ENCODE data around the gene KIFC3. TPM values are rescaled to one million over a fixed set of nuclear protein-coding genes. Genes with fewer than 3 reads are reported as not detected.
"Not testable (repeated sequence)": the region's sequence is repeated elsewhere in the genome, so short reads cannot be mapped to it uniquely, and the experiment has no call there.

The KIFC3 gene
- total RNA-seq, 1 donor from 2014 or later, result 15.4 TPM

- Mint-ChIP-seq H3K36me3 (ENCODE audit: low read depth, unreplicated experiment) (peaks cover 26% of the 10 kb centered on the region), H3K4me3 (ENCODE audit: unreplicated experiment) (no peak overlapping the region), H3K27ac (ENCODE audit: unreplicated experiment) (no peak overlapping the region), H3K9me3 (ENCODE audit: unreplicated experiment) (no peaks in the 10 kb centered on the region), H3K4me1 (ENCODE audit: unreplicated experiment) (no peaks in the 10 kb centered on the region), H3K27me3 (ENCODE audit: unreplicated experiment) (peaks cover 13% of the 10 kb centered on the region)
- no peak for TF ChIP-seq CTCF (IDR thresholded peaks at IDR 0.05; ENCODE audit: unreplicated experiment)
- DNase-seq (ENCODE audit: low spot score), result no peak
Measured at GRCh38 chr16:57749101-57749692, 53.1 kb downstream of the KIFC3 start.

- no peaks in the 10 kb centered on the region for H3K9me3 Mint-ChIP-seq (ENCODE audit: unreplicated experiment)
- no peak for DNase-seq (ENCODE audit: low spot score)
- no peaks in the 10 kb centered on the region for H3K4me1 Mint-ChIP-seq (ENCODE audit: unreplicated experiment)
- H3K27me3 Mint-ChIP-seq (ENCODE audit: unreplicated experiment), result peaks cover 12% of the 10 kb centered on the region
- TF ChIP-seq CTCF (IDR thresholded peaks at IDR 0.05; ENCODE audit: unreplicated experiment), result no peak
- H3K4me3 Mint-ChIP-seq (ENCODE audit: unreplicated experiment), result no peak overlapping the region
- peaks cover 26% of the 10 kb centered on the region for H3K36me3 Mint-ChIP-seq (ENCODE audit: low read depth, unreplicated experiment)
- H3K27ac Mint-ChIP-seq (ENCODE audit: unreplicated experiment), result no peak overlapping the region
Measured at GRCh38 chr16:57748596-57748995, 53.7 kb downstream of the KIFC3 start.

DNA sequence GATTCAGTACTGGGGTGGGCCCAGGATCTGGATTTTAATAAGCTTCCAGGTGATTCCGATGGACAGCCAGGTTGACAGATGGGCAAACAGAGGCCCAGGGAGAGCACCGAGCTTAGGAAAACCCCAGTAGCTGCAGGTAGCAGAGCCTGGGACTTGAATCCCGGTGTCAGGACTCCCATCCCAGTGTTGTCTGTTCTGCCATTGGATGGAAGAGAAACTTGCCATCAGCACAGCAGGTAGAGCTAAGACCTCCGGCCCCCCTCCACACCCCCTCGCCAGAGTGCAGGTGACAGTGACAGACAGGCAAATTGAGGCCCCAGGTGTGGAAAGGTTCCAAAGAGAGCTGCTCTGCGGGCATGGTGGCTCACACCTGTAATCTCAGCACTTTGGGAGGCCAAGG lies 54.3 kb downstream of the KIFC3 start:
- DNase-seq (ENCODE audit: low spot score), result no peak
- Mint-ChIP-seq H3K4me3 (ENCODE audit: unreplicated experiment) (no peak overlapping the region), H3K4me1 (ENCODE audit: unreplicated experiment) (no peaks in the 10 kb centered on the region), H3K9me3 (ENCODE audit: unreplicated experiment) (no peaks in the 10 kb centered on the region), H3K36me3 (ENCODE audit: low read depth, unreplicated experiment) (peaks cover 27% of the 10 kb centered on the region), H3K27me3 (ENCODE audit: unreplicated experiment) (peaks cover 12% of the 10 kb centered on the region), H3K27ac (ENCODE audit: unreplicated experiment) (no peak overlapping the region)
- no peak for TF ChIP-seq CTCF (IDR thresholded peaks at IDR 0.05; ENCODE audit: unreplicated experiment)

DNA sequence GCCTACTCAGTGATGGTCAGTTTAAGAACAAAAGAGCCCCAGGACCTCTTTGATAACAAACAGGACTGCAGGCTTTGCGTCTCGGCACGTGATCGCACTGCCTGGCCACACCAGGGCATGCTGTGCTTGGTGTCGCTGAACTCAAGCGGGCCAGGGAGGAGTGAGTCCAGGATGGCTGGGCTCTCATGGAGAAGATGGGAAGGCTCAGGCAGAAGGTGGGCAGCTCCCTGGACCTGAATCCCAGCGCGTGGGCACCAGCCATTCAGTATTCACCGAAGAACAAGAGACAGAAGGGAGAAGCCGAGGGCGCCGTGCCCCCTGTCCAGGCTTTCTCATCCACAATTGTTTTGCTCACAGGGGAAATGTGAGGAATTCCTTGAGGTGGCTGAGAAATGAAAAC lies 54.8 kb downstream of the KIFC3 start:
- no peak for DNase-seq (ENCODE audit: low spot score)
- Mint-ChIP-seq H3K9me3 (ENCODE audit: unreplicated experiment) (no peaks in the 10 kb centered on the region), H3K27ac (ENCODE audit: unreplicated experiment) (no peak overlapping the region), H3K27me3 (ENCODE audit: unreplicated experiment) (peaks cover 12% of the 10 kb centered on the region), H3K4me1 (ENCODE audit: unreplicated experiment) (no peaks in the 10 kb centered on the region), H3K36me3 (ENCODE audit: low read depth, unreplicated experiment) (peaks cover 27% of the 10 kb centered on the region), H3K4me3 (ENCODE audit: unreplicated experiment) (no peak overlapping the region)
- TF ChIP-seq CTCF (IDR thresholded peaks at IDR 0.05; ENCODE audit: unreplicated experiment), result no peak

GRCh38 chr16:57747091-57747490 lies 55.2 kb downstream of the KIFC3 start:
- Mint-ChIP-seq H3K4me1 (ENCODE audit: unreplicated experiment) (no peaks in the 10 kb centered on the region), H3K9me3 (ENCODE audit: unreplicated experiment) (no peaks in the 10 kb centered on the region), H3K27me3 (ENCODE audit: unreplicated experiment) (peaks cover 12% of the 10 kb centered on the region), H3K36me3 (ENCODE audit: low read depth, unreplicated experiment) (peaks cover 27% of the 10 kb centered on the region), H3K27ac (ENCODE audit: unreplicated experiment) (no peak overlapping the region), H3K4me3 (ENCODE audit: unreplicated experiment) (no peak overlapping the region)
- no peak for TF ChIP-seq CTCF (IDR thresholded peaks at IDR 0.05; ENCODE audit: unreplicated experiment)
- no peak for DNase-seq (ENCODE audit: low spot score)

DNA sequence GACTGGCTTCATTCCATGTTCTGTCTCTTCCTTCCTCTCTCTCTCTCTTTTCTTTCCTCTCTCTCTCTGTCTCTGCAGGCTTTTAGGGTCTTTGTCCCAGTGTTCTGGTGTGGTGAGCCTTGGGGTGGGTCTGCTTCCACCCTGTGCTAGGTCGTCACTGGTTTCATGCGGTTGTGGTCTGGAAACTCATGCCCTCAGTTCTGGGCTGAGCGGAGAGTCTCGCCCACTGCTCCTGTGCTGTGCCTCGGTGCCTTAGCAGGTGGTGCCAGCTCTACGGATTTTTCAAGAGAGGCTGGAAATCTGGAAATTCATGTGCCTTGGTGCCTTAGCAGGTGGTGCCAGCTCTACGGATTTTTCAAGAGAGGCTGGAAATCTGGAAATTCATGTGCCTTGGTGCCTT lies 56.0 kb downstream of the KIFC3 start:
- not testable (repeated sequence) for DNase-seq (ENCODE audit: low spot score); H3K27ac Mint-ChIP-seq (ENCODE audit: unreplicated experiment); H3K4me3 Mint-ChIP-seq (ENCODE audit: unreplicated experiment); H3K4me1 Mint-ChIP-seq (ENCODE audit: unreplicated experiment); H3K9me3 Mint-ChIP-seq (ENCODE audit: unreplicated experiment)
- H3K27me3 Mint-ChIP-seq (ENCODE audit: unreplicated experiment), result peaks cover 12% of the 10 kb centered on the region
- peaks cover 28% of the 10 kb centered on the region for H3K36me3 Mint-ChIP-seq (ENCODE audit: low read depth, unreplicated experiment)

Measured in endothelial cell (in vitro differentiated cells).